ENCODE data around the gene FKBP8. TPM values are rescaled to one million over a fixed set of nuclear protein-coding genes. Genes with fewer than 3 reads are reported as not detected.

Gene FKBP8
- total RNA-seq, 2 donors from 2014 or later = 235 to 247 TPM

DNA sequence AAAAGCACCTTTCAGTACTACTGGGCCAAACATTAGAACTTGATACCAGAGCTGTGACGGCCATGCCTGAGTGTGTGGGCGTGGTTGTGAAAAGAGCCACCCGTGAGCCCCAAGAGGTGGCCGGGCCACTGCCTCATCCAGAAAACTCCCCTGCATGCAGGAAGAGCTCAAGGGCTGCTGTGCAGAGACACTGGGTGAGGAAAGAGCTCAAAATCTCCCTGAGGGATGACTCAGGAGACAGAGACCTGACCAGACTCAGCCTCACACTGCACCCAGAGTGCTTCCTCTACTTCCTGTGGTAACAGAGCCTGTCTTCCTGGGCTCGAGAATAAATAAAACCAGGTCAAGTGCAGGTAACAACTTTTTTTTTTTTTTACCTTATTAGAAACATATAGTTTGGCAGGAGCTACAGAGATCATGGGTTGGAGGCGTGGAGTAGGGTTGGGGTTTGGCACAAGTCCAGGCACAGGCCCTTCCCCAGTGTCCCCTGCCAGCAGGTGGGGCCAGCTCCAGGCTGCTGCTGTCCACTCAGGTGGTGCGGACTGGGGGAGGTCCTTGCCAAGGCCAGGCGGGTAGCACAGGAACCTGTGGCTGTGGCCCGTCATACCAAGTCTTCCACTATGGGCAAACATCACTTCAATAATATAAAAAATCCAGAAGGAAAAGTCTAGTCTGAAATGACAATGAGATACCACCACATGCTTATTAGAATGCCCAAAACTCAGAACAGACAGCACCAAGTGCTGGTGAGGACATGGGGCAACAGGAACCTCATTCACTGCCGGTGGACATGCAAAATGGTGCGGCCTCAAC lies 47.0 kb downstream of the FKBP8 start:
- Histone ChIP-seq H3K4me1 (peaks cover 76% of the 10 kb centered on the region), H3K9me3 (no peaks in the 10 kb centered on the region), H3K4me3 (no peak overlapping the region), H3K27ac (peak overlapping the region in 3 of 4 donors; percentile 12 to 30 (median 20)), H3K27me3 (no peaks in the 10 kb centered on the region), H3K36me3 (replicated peaks in 1 of 2; ENCODE audit: insufficient read depth in 1 of 2, low read depth in 2 of 2) (no peaks in the 10 kb centered on the region)
- TF ChIP-seq POLR2A (IDR thresholded peaks at IDR 0.05) = no peak
- TF ChIP-seq, protein P1, sequence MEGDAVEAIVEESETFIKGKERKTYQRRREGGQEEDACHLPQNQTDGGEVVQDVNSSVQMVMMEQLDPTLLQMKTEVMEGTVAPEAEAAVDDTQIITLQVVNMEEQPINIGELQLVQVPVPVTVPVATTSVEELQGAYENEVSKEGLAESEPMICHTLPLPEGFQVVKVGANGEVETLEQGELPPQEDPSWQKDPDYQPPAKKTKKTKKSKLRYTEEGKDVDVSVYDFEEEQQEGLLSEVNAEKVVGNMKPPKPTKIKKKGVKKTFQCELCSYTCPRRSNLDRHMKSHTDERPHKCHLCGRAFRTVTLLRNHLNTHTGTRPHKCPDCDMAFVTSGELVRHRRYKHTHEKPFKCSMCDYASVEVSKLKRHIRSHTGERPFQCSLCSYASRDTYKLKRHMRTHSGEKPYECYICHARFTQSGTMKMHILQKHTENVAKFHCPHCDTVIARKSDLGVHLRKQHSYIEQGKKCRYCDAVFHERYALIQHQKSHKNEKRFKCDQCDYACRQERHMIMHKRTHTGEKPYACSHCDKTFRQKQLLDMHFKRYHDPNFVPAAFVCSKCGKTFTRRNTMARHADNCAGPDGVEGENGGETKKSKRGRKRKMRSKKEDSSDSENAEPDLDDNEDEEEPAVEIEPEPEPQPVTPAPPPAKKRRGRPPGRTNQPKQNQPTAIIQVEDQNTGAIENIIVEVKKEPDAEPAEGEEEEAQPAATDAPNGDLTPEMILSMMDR (IDR thresholded peaks at IDR 0.05) = peak in 3 of 7 experiments; percentile 21 to 35 (median 35)
- WGBS, 2 donors = 30 to 45% methylated on average over 9 to 11 of the region's 11 CpGs
- intact Hi-C loops (cut with DNase I) = no loop called here
- peak; percentile 78 to 93 (median 89) for DNase-seq
- peak; percentile 72 for ATAC-seq

DNA sequence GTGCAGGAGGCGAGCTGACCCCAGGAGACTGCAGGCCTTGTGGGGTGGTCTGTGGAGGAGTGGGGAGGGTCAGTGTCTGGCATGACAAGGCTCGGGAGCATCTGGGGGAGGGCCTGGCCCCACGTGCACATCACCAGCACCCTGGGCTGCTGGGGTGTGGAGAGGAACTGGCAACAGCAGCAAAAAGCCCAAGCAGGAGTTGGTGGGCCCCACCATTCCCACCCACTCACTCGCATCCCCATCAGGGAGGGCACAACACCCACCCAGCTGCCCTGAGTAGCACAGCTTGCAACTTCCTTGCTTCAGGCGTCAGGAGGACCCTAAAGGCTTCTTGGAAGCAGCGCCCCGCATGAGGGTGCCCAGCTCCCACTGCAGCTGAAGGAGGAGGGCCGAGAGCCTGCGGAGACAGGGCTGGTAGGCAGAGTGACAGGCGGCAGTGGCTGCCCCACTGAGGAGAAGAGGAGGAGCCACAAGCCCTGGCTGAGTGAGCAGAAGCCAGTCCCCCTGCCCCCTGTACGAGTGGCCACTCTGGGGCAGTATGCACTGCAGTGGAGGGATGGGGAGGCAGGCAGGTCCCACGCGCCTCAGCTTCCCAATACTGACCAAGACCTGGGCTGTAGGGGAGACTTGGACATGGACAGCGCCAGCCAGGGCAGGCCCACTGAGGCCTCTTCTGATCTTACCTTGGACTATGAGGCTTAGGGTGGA lies 48.0 kb downstream of the FKBP8 start:
- Histone ChIP-seq H3K27me3 (no peaks in the 10 kb centered on the region), H3K27ac (peak overlapping the region in 1 of 4 donors; percentile 28), H3K9me3 (no peaks in the 10 kb centered on the region), H3K4me3 (no peak overlapping the region), H3K4me1 (peaks cover 66% of the 10 kb centered on the region), H3K36me3 (replicated peaks in 1 of 2; ENCODE audit: insufficient read depth in 1 of 2, low read depth in 2 of 2) (no peaks in the 10 kb centered on the region)
- 70 to 94% methylated on average over 3 to 13 of the region's 14 CpGs for WGBS, 2 donors
- ATAC-seq (no peak), DNase-seq (no peak)
- no peak for TF ChIP-seq POLR2A (IDR thresholded peaks at IDR 0.05)
- TF ChIP-seq, protein P1 (IDR thresholded peaks at IDR 0.05) = no peak
- intact Hi-C loops (cut with DNase I) = no loop called here

DNA sequence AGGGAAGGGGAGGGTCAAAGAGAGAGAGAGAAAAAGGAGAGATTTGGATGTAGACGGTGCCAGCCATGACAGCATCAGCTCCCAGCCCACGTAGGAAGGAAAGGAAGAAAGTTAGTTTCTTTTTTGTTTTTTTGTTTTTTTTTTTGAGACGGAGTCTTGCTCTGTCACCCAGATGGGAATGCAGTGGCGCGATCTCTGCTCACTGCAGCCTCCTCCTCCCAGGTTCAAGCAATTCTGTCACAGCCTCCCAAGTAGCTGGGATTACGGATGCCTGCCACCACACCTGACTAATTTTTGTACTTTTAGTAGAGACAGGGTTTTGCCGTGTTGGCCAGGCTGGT lies 49.1 kb downstream of the FKBP8 start:
- Histone ChIP-seq H3K27ac (peak overlapping the region in 1 of 4 donors; percentile 28), H3K27me3 (no peaks in the 10 kb centered on the region), H3K9me3 (no peaks in the 10 kb centered on the region), H3K36me3 (replicated peaks in 1 of 2; ENCODE audit: insufficient read depth in 1 of 2, low read depth in 2 of 2) (no peaks in the 10 kb centered on the region), H3K4me1 (peaks cover 61% of the 10 kb centered on the region), H3K4me3 (no peak overlapping the region)
- no peak for ATAC-seq
- intact Hi-C loops (cut with DNase I) = no loop called here
- TF ChIP-seq, protein P1 (IDR thresholded peaks at IDR 0.05) = no peak
- TF ChIP-seq POLR2A (IDR thresholded peaks at IDR 0.05) = no peak
- 70 to 71% methylated on average over 7 of the region's 7 CpGs for WGBS, 2 donors
- DNase-seq = no peak

DNA sequence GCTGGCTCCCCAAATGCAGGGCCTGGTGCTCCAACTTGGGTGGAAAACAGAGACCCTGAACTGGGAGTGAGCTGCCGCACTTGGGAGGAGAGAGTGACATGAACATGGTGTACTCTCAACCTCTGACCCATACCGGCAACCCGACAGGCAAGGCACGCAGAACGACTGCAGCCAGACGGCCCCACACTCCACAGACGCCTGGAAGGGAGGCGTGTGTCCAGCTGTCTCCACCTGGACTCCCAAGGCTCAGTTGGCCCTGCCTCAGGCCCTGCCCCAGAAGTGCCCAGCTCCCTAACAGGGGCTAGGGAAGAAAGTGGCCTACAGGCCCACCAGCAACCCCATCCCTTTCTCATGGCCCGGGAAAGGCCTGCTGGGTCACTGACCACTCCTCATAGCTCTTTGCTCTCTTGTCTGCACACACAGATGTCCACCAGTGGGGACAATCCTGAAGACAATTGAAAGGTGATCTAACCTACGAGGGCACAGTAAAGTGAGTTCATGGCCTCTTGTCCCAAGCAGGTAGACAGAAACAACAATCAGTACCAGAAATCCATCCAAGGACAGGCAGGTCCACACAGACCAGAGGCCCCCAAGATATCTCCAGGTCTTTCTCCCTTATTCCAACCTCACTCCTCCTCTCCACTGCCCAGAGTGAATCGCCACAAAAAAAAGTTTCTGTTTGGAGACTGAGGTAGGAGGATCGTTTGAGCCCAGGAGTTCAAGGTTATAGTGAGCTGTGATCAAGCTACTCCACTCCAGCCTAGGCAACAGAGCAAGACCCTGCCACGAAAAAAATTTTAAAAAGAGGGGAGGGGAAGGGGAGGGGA lies 49.7 kb downstream of the FKBP8 start:
- peaks cover 67% of the 10 kb centered on the region for H3K4me1 ChIP-seq

More for the DNA sequence above, 49.7 kb downstream of the FKBP8 start:
- Histone ChIP-seq H3K4me3 (no peak overlapping the region), H3K9me3 (no peaks in the 10 kb centered on the region), H3K36me3 (replicated peaks in 1 of 2; ENCODE audit: insufficient read depth in 1 of 2, low read depth in 2 of 2) (no peaks in the 10 kb centered on the region), H3K27ac (peak overlapping the region in 1 of 4 donors; percentile 28), H3K27me3 (no peaks in the 10 kb centered on the region)
- intact Hi-C loops (cut with DNase I) = no loop called here
- no peak for ATAC-seq
- no peak for DNase-seq
- TF ChIP-seq, protein P1 (IDR thresholded peaks at IDR 0.05) = no peak
- no peak for TF ChIP-seq POLR2A (IDR thresholded peaks at IDR 0.05)
- WGBS, 2 donors = 38 to 71% methylated on average over 5 to 12 of the region's 13 CpGs
